Measurements from ENCODE around the gene INTS14. TPM values are rescaled to one million over a fixed set of nuclear protein-coding genes. Genes with fewer than 3 reads are reported as not detected.

The INTS14 gene
- total and polyA plus RNA-seq, 3 donors from 2014 or later, result 41.7 to 71.0 (median 65.7) TPM

DNA sequence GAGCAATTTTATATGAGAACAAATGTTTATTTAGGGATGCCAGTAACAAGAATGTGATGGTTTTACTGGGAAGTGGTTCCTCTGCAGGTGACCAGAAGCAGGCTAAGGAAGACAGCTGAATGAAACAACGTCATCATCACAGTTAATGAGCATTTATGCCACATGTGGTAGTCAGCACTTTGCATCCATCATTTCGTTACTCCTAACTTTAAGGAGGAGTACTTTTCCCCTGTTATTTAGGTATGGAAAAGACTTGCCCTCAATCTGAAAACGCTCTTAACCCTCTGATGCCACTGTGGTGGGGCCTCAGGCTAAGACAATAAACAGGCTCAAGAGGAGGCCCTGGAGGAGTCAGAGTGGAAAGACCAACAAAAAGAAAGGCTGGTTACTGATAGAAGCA is 31.2 kb downstream of the INTS14 start:
- Histone ChIP-seq H3K9me3 (no peaks in the 10 kb centered on the region), H3K36me3 (ENCODE audit: low read depth, missing control alignments) (no peaks in the 10 kb centered on the region), H3K27me3 (no peaks in the 10 kb centered on the region), H3K4me1 (peaks cover 19% of the 10 kb centered on the region), H3K4me3 (no peak overlapping the region), H3K27ac (no peak overlapping the region)
- TF ChIP-seq, protein P1, sequence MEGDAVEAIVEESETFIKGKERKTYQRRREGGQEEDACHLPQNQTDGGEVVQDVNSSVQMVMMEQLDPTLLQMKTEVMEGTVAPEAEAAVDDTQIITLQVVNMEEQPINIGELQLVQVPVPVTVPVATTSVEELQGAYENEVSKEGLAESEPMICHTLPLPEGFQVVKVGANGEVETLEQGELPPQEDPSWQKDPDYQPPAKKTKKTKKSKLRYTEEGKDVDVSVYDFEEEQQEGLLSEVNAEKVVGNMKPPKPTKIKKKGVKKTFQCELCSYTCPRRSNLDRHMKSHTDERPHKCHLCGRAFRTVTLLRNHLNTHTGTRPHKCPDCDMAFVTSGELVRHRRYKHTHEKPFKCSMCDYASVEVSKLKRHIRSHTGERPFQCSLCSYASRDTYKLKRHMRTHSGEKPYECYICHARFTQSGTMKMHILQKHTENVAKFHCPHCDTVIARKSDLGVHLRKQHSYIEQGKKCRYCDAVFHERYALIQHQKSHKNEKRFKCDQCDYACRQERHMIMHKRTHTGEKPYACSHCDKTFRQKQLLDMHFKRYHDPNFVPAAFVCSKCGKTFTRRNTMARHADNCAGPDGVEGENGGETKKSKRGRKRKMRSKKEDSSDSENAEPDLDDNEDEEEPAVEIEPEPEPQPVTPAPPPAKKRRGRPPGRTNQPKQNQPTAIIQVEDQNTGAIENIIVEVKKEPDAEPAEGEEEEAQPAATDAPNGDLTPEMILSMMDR (IDR thresholded peaks at IDR 0.05), result no peak
- no peak for TF ChIP-seq POLR2A (IDR thresholded peaks at IDR 0.05)
- 85% methylated on average over 3 of the region's 3 CpGs for WGBS, 2 donors
- intact Hi-C loops (cut with DNase I; ENCODE audit: low total_unique reads), result no loop called here
- no peak for DNase-seq

GRCh38 chr15:65578904-65579728 is 31.8 kb downstream of the INTS14 start:
- H3K27ac ChIP-seq, result no peak overlapping the region
- no peaks in the 10 kb centered on the region for H3K27me3 ChIP-seq
- 82 to 84% methylated on average over 8 of the region's 8 CpGs for WGBS, 2 donors
- H3K4me1 ChIP-seq, result peaks cover 19% of the 10 kb centered on the region
- no peaks in the 10 kb centered on the region for H3K9me3 ChIP-seq
- DNase-seq, result no peak
- TF ChIP-seq POLR2A (IDR thresholded peaks at IDR 0.05), result no peak
- TF ChIP-seq, protein P1 (IDR thresholded peaks at IDR 0.05), result no peak
- H3K36me3 ChIP-seq (ENCODE audit: low read depth, missing control alignments), result no peaks in the 10 kb centered on the region
- intact Hi-C loops (cut with DNase I; ENCODE audit: low total_unique reads), result no loop called here
- no peak overlapping the region for H3K4me3 ChIP-seq

GRCh38 chr15:65577129-65577996 is 33.6 kb downstream of the INTS14 start:
- H3K9me3 ChIP-seq, result no peaks in the 10 kb centered on the region
- no peaks in the 10 kb centered on the region for H3K27me3 ChIP-seq
- H3K4me3 ChIP-seq, result no peak overlapping the region
- peaks cover 19% of the 10 kb centered on the region for H3K4me1 ChIP-seq
- no peaks in the 10 kb centered on the region for H3K36me3 ChIP-seq (ENCODE audit: low read depth, missing control alignments)
- no peak for DNase-seq
- TF ChIP-seq POLR2A (IDR thresholded peaks at IDR 0.05), result no peak
- TF ChIP-seq, protein P1 (IDR thresholded peaks at IDR 0.05), result no peak
- 55 to 70% methylated on average over 6 of the region's 6 CpGs for WGBS, 2 donors
- intact Hi-C loops (cut with DNase I; ENCODE audit: low total_unique reads), result no loop called here
- no peak overlapping the region for H3K27ac ChIP-seq

- no peak overlapping the region for H3K4me3 ChIP-seq
- no peaks in the 10 kb centered on the region for H3K36me3 ChIP-seq (ENCODE audit: low read depth, missing control alignments)
- TF ChIP-seq, protein P1 (IDR thresholded peaks at IDR 0.05), result no peak
- no peak for TF ChIP-seq POLR2A (IDR thresholded peaks at IDR 0.05)
- no peak for DNase-seq
- WGBS, 2 donors, result 70 to 82% methylated on average over 1 of the region's 1 CpG
- H3K27ac ChIP-seq, result no peak overlapping the region
- H3K9me3 ChIP-seq, result no peaks in the 10 kb centered on the region
- no peaks in the 10 kb centered on the region for H3K27me3 ChIP-seq
- intact Hi-C loops (cut with DNase I; ENCODE audit: low total_unique reads), result no loop called here
- H3K4me1 ChIP-seq, result peaks cover 19% of the 10 kb centered on the region
These were observed 34.3 kb downstream of the INTS14 start for GRCh38 chr15:65576664-65577063.

Measured in testis (tissue), 3 donors.